ENCODE results near the gene CAMKMT.
"Not testable (repeated sequence)": the region's sequence is repeated elsewhere in the genome, so short reads cannot be mapped to it uniquely, and the experiment has no call there.

Gene CAMKMT

GRCh38 chr2:44582363-44583008 lies 220.7 kb downstream of the CAMKMT start:
- no peak for TF ChIP-seq CTCF (IDR thresholded peaks at IDR 0.05; ENCODE audit: insufficient read depth, low read length, poor library complexity, severe bottlenecking)
- TF ChIP-seq EZH2phosphoT487 (conservative IDR thresholded peaks at IDR 0.05; ENCODE audit: low read length): no peak
- Histone ChIP-seq H3K27me3 (ENCODE audit: low read length) (no peaks in the 10 kb centered on the region), H3F3A (ENCODE audit: insufficient read depth) (no peaks in the 10 kb centered on the region), H3K9me2 (replicated peaks; ENCODE audit: insufficient read depth, low read length) (no peaks in the 10 kb centered on the region), H3K4me3 (ENCODE audit: insufficient read depth, low read length, poor library complexity, severe bottlenecking) (no peak overlapping the region), H4K20me1 (ENCODE audit: low read depth, low read length) (no peaks in the 10 kb centered on the region), H3K9ac (ENCODE audit: low read length) (no peak overlapping the region), H3K9me3 (ENCODE audit: insufficient read depth, low read length) (no peaks in the 10 kb centered on the region), H3K4me2 (ENCODE audit: low read depth, low read length, poor library complexity, severe bottlenecking) (no peak overlapping the region), H3K36me3 (ENCODE audit: low read length) (no peaks in the 10 kb centered on the region), H3K27ac (ENCODE audit: low read depth, low read length) (no peak overlapping the region), H3K79me2 (ENCODE audit: insufficient read depth, low read length) (no peaks in the 10 kb centered on the region), H2AFZ (ENCODE audit: low read depth, low read length, severe bottlenecking) (no peak overlapping the region)

- H3K27me3 ChIP-seq (ENCODE audit: low read length); H3K27ac ChIP-seq (ENCODE audit: low read depth, low read length); H3F3A ChIP-seq (ENCODE audit: insufficient read depth); H2AFZ ChIP-seq (ENCODE audit: low read depth, low read length, severe bottlenecking); H3K9me2 ChIP-seq (replicated peaks; ENCODE audit: insufficient read depth, low read length); H3K79me2 ChIP-seq (ENCODE audit: insufficient read depth, low read length); H3K4me3 ChIP-seq (ENCODE audit: insufficient read depth, low read length, poor library complexity, severe bottlenecking); H3K9me3 ChIP-seq (ENCODE audit: insufficient read depth, low read length); H4K20me1 ChIP-seq (ENCODE audit: low read depth, low read length); H3K9ac ChIP-seq (ENCODE audit: low read length); H3K36me3 ChIP-seq (ENCODE audit: low read length); H3K4me2 ChIP-seq (ENCODE audit: low read depth, low read length, poor library complexity, severe bottlenecking): not testable (repeated sequence)
Observed at GRCh38 chr2:44595615-44596014, 233.9 kb downstream of the CAMKMT start.

GRCh38 chr2:44596537-44597320 lies 235.0 kb downstream of the CAMKMT start:
- Histone ChIP-seq H3F3A (ENCODE audit: insufficient read depth) (no peaks in the 10 kb centered on the region), H3K9ac (ENCODE audit: low read length) (no peak overlapping the region), H3K27me3 (ENCODE audit: low read length) (no peaks in the 10 kb centered on the region), H3K27ac (ENCODE audit: low read depth, low read length) (no peak overlapping the region), H3K4me2 (ENCODE audit: low read depth, low read length, poor library complexity, severe bottlenecking) (no peak overlapping the region), H3K36me3 (ENCODE audit: low read length) (no peaks in the 10 kb centered on the region; the same call in 1 of the 2 replicates), H3K4me3 (ENCODE audit: insufficient read depth, low read length, poor library complexity, severe bottlenecking) (no peak overlapping the region), H3K79me2 (ENCODE audit: insufficient read depth, low read length) (no peaks in the 10 kb centered on the region), H3K9me2 (replicated peaks; ENCODE audit: insufficient read depth, low read length) (no peaks in the 10 kb centered on the region), H3K9me3 (ENCODE audit: insufficient read depth, low read length) (no peaks in the 10 kb centered on the region), H4K20me1 (ENCODE audit: low read depth, low read length) (no peaks in the 10 kb centered on the region), H2AFZ (ENCODE audit: low read depth, low read length, severe bottlenecking) (no peak overlapping the region)
- TF ChIP-seq CTCF (IDR thresholded peaks at IDR 0.05; ENCODE audit: insufficient read depth, low read length, poor library complexity, severe bottlenecking) (no peak), EZH2phosphoT487 (conservative IDR thresholded peaks at IDR 0.05; ENCODE audit: low read length) (no peak)
